ENCODE results near the gene UTP11.

- TF ChIP-seq CTCF (IDR thresholded peaks at IDR 0.05) (no peak), POLR2A (IDR thresholded peaks at IDR 0.05) (no peak)
These were observed 29.0 kb upstream of the UTP11 start for GRCh38 chr1:37983546-37983945.
